HK-2 (cell line): ENCODE results near the gene MRPL12.

ENCODE experiments used
- DNase-seq: peaks from one replicate; pipeline ENCODE4 v3.0.0-alpha.2; 2018; ENCODE audit not compliant: unreplicated experiment

MRPL12 gene

GRCh38 chr17:81702934-81703746 lies at the start of gene MRPL12:
Gene MRPL12, plus strand, starts transcription at chr17:81703367. Its CDS starts 135 bp downstream, at chr17:81703502.
- DNase-seq, result peak; percentile 92

GRCh38 chr17:81655378-81656117 lies 47.6 kb upstream of the MRPL12 start:
- DNase-seq, result no peak

- no peak for DNase-seq
Measured at GRCh38 chr17:81656118-81656743, 46.9 kb upstream of the MRPL12 start, which contains the start of gene PDE6G. Gene PDE6G, minus strand, starts transcription at chr17:81656542. Its CDS starts 3,237 bp downstream, at chr17:81653305.

DNA sequence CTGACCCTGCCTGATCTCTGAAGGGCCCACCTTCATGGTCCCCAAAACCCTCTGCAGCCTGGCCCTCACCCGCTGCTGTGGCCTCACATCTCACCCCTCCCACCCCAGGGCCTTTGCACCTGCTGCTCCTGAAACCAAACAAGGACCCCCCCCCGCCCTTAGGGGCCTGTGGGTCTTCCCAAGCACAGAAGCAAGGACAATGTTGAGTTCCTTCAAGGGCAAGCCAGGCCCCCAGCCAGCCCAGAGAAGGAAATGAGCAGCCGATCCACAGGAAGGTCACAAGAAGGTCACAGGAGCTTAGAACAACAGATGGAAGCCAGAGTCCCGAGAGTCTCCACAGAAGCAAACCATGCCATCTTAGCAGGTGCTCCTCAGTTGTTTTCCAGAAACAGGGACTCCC lies 46.3 kb upstream of the MRPL12 start:
- no peak for DNase-seq

GRCh38 chr17:81659038-81659437 lies 44.1 kb upstream of the MRPL12 start:
- DNase-seq, result no peak

- no peak for DNase-seq
Measured at GRCh38 chr17:81660441-81660840, 42.7 kb upstream of the MRPL12 start.

DNA sequence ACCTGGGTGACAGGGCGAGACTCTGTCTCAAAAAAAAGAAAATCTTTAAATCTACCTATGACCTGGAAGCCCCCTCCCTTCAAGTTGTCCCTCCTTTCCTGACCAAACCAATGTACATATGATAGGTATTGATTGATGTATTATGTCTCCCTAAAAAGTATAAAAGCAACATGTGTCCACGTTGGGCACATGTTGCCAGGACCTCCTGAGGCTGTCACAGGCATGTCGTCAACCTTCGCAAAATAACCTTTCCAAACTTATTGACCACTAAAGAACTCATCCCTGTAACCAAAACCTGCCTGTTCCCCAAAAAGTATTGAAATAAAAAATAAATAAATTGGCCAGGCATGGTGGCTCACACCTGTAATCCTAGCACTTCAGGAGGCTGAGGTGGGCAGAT lies 41.2 kb upstream of the MRPL12 start:
- DNase-seq, result no peak

DNA sequence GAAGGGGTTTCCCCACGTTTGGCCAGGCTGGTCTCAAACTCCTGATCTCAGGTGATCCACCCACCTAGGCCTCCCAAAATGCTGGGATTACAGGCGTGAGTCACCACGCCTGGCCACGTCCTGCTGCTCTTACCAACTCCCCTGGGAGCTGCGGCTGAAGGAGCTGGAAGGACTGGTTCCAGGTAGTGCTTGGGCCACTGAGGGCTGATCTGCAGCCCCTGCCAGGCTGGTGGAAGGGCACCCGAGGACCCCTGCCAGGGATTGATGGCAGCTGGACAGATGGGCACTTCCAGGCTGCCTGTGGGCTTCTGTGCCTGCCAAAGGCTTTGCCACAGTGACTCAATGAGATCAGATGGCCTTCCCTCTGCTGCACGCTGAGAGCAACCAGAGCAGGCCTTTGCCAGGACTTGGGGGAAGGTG lies 39.1 kb upstream of the MRPL12 start:
- DNase-seq, result no peak

DNA sequence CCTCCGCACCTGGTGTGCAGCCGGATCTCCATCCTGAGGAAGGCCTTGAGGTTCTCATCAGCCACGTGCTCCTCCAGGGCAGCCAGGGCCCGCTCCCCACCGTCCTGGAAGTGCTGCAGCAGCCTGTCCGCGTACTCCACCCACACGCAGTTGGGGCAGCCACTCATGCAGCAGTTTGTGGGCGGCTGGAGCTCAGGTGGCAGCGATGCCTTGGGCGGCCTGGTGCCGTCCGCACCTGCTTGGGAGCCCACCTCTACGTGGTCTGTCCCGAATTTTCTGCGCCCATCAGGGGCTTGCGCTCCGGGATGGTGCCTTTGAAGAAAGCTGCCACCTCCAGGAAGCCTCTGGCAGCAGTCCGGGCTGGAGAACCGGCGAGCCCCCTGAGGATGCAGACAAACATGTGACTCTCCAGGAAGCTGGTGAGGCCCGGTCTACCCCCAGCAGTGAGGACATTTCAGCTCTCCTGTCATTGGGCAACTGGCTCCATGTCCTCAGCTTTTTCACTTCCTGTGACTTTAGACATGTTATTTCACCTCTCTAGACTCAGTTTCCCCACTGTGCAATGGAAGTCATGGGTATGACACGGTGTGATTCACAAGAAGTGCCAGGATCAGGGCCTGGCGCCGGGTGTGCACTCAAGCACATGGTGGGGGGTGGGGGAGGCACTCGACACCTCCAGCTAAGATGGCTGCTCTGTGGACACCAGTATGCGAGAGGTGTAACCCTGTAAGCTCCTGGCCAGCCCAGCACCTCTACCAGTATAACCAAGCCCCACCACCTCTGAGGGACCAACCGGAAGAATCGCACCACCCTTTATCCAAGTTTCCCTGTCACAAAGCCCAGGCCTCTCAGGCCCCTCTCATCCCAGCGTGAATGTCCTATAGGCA lies 37.7 kb upstream of the MRPL12 start:
- DNase-seq, result peak; percentile 77

- DNase-seq, result no peak
Measured at GRCh38 chr17:81666092-81666341, 37.1 kb upstream of the MRPL12 start.

- peak; percentile 97 for DNase-seq
Measured at GRCh38 chr17:81666342-81667191, 36.6 kb upstream of the MRPL12 start, which contains the start of the genes CCDC137 and OXLD1. Gene CCDC137, plus strand, starts transcription at chr17:81666737. Its CDS starts 30 bp downstream, at chr17:81666767. Gene OXLD1, minus strand, starts transcription at chr17:81666605. Its CDS starts 28 bp downstream, at chr17:81666577.

DNA sequence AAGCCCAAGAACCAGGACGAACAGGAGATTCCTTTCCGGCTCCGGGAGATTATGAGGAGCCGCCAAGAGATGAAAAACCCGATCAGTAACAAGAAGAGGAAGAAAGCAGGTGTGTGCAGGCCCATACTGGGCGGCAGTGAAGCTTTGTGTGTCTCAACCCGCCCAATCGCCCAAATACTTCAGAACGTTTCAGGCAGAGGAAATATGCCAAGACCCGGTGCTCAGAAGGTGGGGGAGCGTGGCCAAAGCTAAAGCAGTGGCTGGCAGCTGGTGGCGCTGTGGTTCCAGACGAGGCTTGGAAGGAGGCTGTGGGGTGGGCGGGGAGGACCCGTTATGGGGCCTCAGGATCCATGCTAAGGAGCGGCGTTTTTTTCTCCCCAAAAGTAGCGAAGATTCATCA lies 35.4 kb upstream of the MRPL12 start:
- no peak for DNase-seq

DNA sequence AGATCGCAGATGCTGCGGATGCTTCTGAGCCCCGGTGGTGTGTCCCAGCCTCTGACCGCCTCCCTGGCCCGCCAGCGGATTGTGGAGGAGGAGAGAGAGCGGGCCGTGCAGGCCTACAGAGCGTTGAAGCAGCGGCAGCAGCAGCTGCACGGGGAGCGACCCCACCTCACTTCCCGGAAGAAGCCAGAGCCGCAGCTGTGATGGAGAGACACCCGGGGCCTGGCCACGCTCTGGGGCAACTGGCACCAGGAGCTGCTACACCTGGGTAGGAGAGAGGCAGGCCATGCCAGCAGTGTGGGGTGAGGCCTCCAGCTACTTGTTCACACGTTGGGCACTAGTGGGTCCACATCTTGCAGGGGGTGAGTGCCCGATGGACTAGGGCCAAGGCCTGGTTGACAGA lies 30.7 kb upstream of the MRPL12 start:
- no peak for DNase-seq

DNA sequence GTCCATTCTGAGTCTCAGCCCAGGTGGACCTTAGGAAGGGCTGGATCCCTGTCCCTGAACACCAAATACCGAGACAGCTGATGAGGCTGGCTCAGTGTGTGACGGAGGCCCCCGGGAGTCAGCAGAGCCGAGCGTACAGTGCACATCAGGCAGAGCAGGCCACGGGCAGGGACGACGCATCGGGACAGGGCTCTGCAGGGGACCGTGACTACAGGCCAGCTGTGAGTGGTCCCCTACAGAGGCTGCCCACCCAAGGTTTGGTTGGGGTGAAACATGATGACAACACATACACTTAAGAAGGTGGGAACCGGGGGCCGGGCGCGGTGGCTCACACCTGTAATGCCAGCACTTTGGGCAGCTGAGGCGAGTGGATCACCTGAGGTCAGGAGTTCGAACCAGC lies 30.2 kb upstream of the MRPL12 start:
- no peak for DNase-seq

DNA sequence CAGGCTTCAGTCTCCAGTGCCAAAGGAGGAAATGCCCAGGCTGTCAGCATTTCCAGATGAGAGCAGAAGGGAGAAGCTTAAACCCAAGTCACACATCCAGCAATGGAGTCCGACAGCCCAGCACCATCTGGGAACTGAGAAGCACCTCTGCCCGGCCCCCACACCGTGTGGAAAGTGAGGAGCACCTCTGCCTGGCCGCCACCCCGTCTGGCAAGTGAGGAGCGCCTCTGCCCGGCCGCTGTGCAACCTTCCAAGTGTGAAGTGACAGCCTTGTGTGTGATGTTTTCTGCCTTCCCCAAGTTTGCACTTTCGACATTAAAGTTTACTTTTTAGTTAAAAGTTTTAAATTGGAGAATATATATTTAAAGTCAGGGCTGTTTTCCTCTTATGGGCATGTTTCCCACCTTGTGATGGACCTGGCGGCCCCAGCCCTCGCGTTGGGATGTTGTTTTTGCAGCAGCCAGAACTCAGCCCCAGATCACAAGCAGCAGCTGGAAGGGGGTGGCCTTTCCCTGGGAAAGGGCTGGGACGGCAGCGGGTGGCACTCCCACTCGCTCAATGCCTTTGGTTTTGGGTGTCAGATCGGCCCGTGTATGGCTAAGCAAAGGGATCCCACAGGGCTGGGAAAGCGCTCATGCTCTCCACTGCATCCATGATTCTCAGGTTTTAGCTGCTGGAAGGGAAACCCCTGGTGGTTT lies 29.5 kb upstream of the MRPL12 start:
- no peak for DNase-seq

DNA sequence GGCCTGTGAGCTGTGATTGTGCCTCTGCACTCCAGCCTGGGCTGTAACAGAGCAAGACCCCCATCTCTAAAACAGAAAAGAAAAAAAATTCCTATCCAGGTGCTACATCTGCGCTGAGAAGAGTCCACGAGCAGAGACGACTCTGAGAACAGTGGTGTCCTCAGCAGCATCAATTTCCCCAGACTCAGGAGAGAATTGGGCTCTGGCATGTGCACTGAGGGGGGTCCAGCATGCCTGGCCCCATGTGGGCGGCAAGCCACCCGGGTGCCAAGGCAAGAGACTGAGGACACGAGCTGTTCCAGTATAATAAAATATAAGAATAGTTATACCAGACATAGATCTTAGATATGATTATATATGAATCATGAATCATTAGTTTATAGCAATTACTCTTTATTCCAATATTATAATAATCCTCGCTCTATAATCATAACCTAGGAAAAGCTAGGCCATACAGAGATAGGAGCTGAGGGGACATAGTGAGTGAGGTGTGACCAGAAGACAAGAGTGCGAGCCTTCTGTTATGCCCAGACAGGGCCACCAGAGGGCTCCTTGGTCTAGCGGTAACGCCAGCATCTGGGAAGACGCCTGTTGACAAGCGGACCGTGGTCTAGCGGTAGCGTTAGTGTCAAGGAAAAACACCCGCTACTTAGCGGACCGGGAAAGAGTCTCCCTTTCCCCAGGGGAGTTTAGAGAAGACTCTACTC lies 27.5 kb upstream of the MRPL12 start:
- peak; percentile 35 for DNase-seq

DNA sequence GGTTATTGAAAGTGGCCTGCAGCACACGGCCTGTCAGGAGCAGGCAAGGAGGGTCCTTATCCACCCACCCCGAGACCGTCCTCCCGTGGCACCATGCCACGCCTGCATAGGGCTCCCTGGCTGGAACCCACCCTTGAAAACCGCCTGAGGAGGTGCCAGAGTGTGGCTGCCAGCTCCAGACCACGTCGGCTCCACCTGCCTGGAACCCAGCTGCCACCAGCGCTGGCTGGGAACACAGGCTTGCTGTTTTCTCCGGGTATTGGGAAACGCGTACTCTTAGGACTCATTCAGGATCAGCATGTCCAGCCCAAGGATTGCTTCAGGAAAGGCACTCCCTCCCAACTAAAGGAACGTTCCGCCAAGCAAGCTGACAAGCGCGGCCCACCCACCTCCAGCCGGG lies 26.3 kb upstream of the MRPL12 start:
- DNase-seq, result no peak

- no peak for DNase-seq
Measured at GRCh38 chr17:81680150-81680549, 23.0 kb upstream of the MRPL12 start.

GRCh38 chr17:81681672-81682071 lies 21.5 kb upstream of the MRPL12 start:
- no peak for DNase-seq
